Measurements from ENCODE around the gene FRMD4A. TPM values are rescaled to one million over a fixed set of nuclear protein-coding genes. Genes with fewer than 3 reads are reported as not detected.

The FRMD4A gene
- total and polyA plus RNA-seq, 10 of the 15 experiments (the other 5 are each of a cell fraction or from before 2014, with no cell fraction given), result 17.8 to 75.2 (median 39.1) TPM

GRCh38 chr10:13651969-13652720 lies 678.6 kb downstream of the FRMD4A start:
- BruUV-seq (replicated peaks), result no TSS peak
- RAD21 ChIA-PET (ENCODE audit: unreplicated experiment), result no interaction called here
- intact Hi-C loops (cut with micrococcal nuclease; ENCODE audit: unreplicated experiment) (no loop called here), in situ Hi-C loops (cut with MboI) (no loop called here)
- FAIRE-seq, result no peak
- H3K36me3 ChIP-seq (ENCODE audit: control insufficient read depth in 2 of 2, insufficient read depth in 2 of 2, low read length in 1 of 2), result peaks cover 20 to 51% of the 10 kb centered on the region in 2 experiments
- TF ChIP-seq BACH1 (IDR thresholded peaks at IDR 0.05; ENCODE audit: borderline replicate concordance) (no peak), SIN3A (IDR thresholded peaks at IDR 0.05; ENCODE audit: low read depth, low read length) (no peak), EGR1 (IDR thresholded peaks at IDR 0.05; ENCODE audit: borderline replicate concordance in 1 of 2, low read depth in 2 of 2, low read length in 2 of 2) (no peak), REST (IDR thresholded peaks at IDR 0.05; ENCODE audit: low read depth, low read length) (no peak), MYC (IDR thresholded peaks at IDR 0.05; ENCODE audit: insufficient read depth, insufficient read length, insufficient replicate concordance, low read length, severe bottlenecking) (no peak), IKZF2 (IDR thresholded peaks at IDR 0.05) (no peak), CREB1 (IDR thresholded peaks at IDR 0.05; ENCODE audit: low read depth) (no peak), RELB (IDR thresholded peaks at IDR 0.05; ENCODE audit: low read depth) (no peak), E4F1 (IDR thresholded peaks at IDR 0.05; ENCODE audit: borderline replicate concordance, partially characterized antibody) (no peak), PAX8 (IDR thresholded peaks at IDR 0.05) (no peak)
- no peak for DNase-seq (ENCODE audit: low read depth, low spot score)
- H3K9me3 ChIP-seq (replicated peaks; ENCODE audit: control insufficient read depth, insufficient read depth, low read length), result no peaks in the 10 kb centered on the region
- H3K4me1 ChIP-seq (ENCODE audit: control insufficient read depth, insufficient read depth, low read length), result no peaks in the 10 kb centered on the region
- H2AFZ ChIP-seq (ENCODE audit: control insufficient read depth, low read depth, low read length), result no peak overlapping the region
- no peak for ATAC-seq
- H3K27ac ChIP-seq (ENCODE audit: control insufficient read depth, insufficient read depth), result no peak overlapping the region
- no peak overlapping the region for H3K9ac ChIP-seq (ENCODE audit: control insufficient read depth, insufficient read depth, low read length)
- POLR2A ChIA-PET, result no interaction called here
- H3K79me2 ChIP-seq (ENCODE audit: control insufficient read depth, insufficient read depth, low read length), result no peaks in the 10 kb centered on the region
- no peaks in the 10 kb centered on the region for H3K27me3 ChIP-seq (replicated peaks in 1 of 2; ENCODE audit: control insufficient read depth in 2 of 2, insufficient read depth in 2 of 2, low read length in 1 of 2)
- WGBS (ENCODE audit: insufficient coverage, insufficient replicate concordance, low lambda C conversion rate, missing lambda C conversion rate), result 78% methylated on average over 5 of the region's 5 CpGs
- H3K4me3 ChIP-seq, result no peak overlapping the region
- CTCF ChIA-PET, result interaction anchor here (0.6 to 1.2 kb wide), 3 partner anchors 11 to 64 kb away, joined by 3 to 4 read pairs (median 3); no protein-coding TSS in a partner anchor
- no peak overlapping the region for H3K4me2 ChIP-seq (ENCODE audit: control insufficient read depth, insufficient read depth)
- no peaks in the 10 kb centered on the region for H4K20me1 ChIP-seq (ENCODE audit: control insufficient read depth, insufficient read depth)
- SMC1A ChIA-PET (ENCODE audit: uncharacterized antibody, unreplicated experiment), result interaction anchor here (0.8 to 1.6 kb wide), 5 partner anchors 11 to 131 kb away, joined by 3 to 5 read pairs (median 3); no protein-coding TSS in a partner anchor

Measured in GM12878 (cell line).